ENCODE results near the gene RPS3.

- TF ChIP-seq, protein P1, sequence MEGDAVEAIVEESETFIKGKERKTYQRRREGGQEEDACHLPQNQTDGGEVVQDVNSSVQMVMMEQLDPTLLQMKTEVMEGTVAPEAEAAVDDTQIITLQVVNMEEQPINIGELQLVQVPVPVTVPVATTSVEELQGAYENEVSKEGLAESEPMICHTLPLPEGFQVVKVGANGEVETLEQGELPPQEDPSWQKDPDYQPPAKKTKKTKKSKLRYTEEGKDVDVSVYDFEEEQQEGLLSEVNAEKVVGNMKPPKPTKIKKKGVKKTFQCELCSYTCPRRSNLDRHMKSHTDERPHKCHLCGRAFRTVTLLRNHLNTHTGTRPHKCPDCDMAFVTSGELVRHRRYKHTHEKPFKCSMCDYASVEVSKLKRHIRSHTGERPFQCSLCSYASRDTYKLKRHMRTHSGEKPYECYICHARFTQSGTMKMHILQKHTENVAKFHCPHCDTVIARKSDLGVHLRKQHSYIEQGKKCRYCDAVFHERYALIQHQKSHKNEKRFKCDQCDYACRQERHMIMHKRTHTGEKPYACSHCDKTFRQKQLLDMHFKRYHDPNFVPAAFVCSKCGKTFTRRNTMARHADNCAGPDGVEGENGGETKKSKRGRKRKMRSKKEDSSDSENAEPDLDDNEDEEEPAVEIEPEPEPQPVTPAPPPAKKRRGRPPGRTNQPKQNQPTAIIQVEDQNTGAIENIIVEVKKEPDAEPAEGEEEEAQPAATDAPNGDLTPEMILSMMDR (IDR thresholded peaks at IDR 0.05 in 4 of 5, conservative IDR thresholded peaks at IDR 0.05 in 1 of 5) = no peak
- TF ChIP-seq POLR2A (IDR thresholded peaks at IDR 0.05) = no peak
Measured at GRCh38 chr11:75380245-75380644, 19.1 kb upstream of the RPS3 start.
